ENCODE data around the gene DNAJB9. TPM values are rescaled to one million over a fixed set of nuclear protein-coding genes. Genes with fewer than 3 reads are reported as not detected.
"Not testable (repeated sequence)": the region's sequence is repeated elsewhere in the genome, so short reads cannot be mapped to it uniquely, and the experiment has no call there.

DNAJB9 gene
- total and polyA plus RNA-seq, 9 of the 15 experiments (the other 6 are each of a cell fraction or from before 2014, with no cell fraction given), result 4.3 to 34.2 (median 9.6) TPM

- ATAC-seq; H3K4me1 ChIP-seq (replicated peaks in 1 of 2; ENCODE audit: control insufficient read depth in 2 of 2, insufficient read depth in 2 of 2, low read length in 2 of 2); CTCF ChIA-PET (ENCODE audit: low intra/inter-chr PET ratio); BruUV-seq (replicated peaks); POLR2A ChIA-PET; DNase-seq (ENCODE audit: extremely low read depth in 1 of 4, low spot score in 3 of 4); H3K9ac ChIP-seq (ENCODE audit: insufficient read depth in 1 of 2, low read depth in 2 of 2, low read length in 2 of 2); H2AFZ ChIP-seq (ENCODE audit: low read depth, low read length); H3K27ac ChIP-seq (ENCODE audit: extremely low read depth, low read depth, low read length); H3K4me3 ChIP-seq; H3K4me2 ChIP-seq (ENCODE audit: insufficient read depth, low read length); FAIRE-seq; H3K79me2 ChIP-seq (ENCODE audit: control insufficient read depth, insufficient read depth, low read length); H3K36me3 ChIP-seq (ENCODE audit: control insufficient read depth, insufficient read depth, low read length); intact Hi-C loops (cut with micrococcal nuclease); H3K27me3 ChIP-seq (ENCODE audit: control insufficient read depth in 2 of 2, insufficient read depth in 2 of 2, low read length in 2 of 2); H4K20me1 ChIP-seq (replicated peaks; ENCODE audit: control insufficient read depth, insufficient read depth, low read length); H3K9me1 ChIP-seq (ENCODE audit: control insufficient read depth, insufficient read depth, low read length); in situ Hi-C loops (cut with MboI): not testable (repeated sequence)
- H3K9me3 ChIP-seq (replicated peaks; ENCODE audit: control insufficient read depth, insufficient read depth, low read depth, low read length), result peaks cover 14% of the 10 kb centered on the region
- TF ChIP-seq CBX3 (IDR thresholded peaks at IDR 0.05; ENCODE audit: borderline replicate concordance in 1 of 2, low read length in 2 of 2) (peak in 1 of 2 experiments; percentile 88; a peak in 1 of 3 replicates), CBX1 (IDR thresholded peaks at IDR 0.05; ENCODE audit: low read depth) (peak; percentile 61; the same call in 1 of the 2 replicates), CBX5 (IDR thresholded peaks at IDR 0.05; ENCODE audit: borderline replicate concordance, low read depth) (peak; percentile 84; the same call in 1 of the 2 replicates), ZFP36 (IDR thresholded peaks at IDR 0.05; ENCODE audit: low read depth, low read length, partially characterized antibody) (peak; percentile 33), ZNF280A (IDR thresholded peaks at IDR 0.05; ENCODE audit: low read depth, partially characterized antibody) (peak; percentile 79), ZNF280B (CRISPR knock-in tag; IDR thresholded peaks at IDR 0.05) (peak; percentile 32; the same call in 1 of the 2 replicates)
Measured at GRCh38 chr7:108556665-108557064, 13.0 kb upstream of the DNAJB9 start.

All from K562 (cell line).